ENCODE measurements around the gene KNOP1.
A peak's percentile ranks its signal among the peaks of the same experiment; 100 is the strongest.

Gene KNOP1

GRCh38 chr16:19757762-19758595, 40.0 kb upstream of the KNOP1 start:
- no peak for DNase-seq (ENCODE audit: low read depth)
- H3K4me3 ChIP-seq (ENCODE audit: low read length), result no peak overlapping the region
- TF ChIP-seq CTCF (conservative IDR thresholded peaks at IDR 0.05; ENCODE audit: low read depth, low read length), result no peak

- no peak for TF ChIP-seq CTCF (conservative IDR thresholded peaks at IDR 0.05; ENCODE audit: low read depth, low read length)
- DNase-seq (ENCODE audit: low read depth), result no peak
- no peak overlapping the region for H3K4me3 ChIP-seq (ENCODE audit: low read length)
These were observed 39.0 kb upstream of the KNOP1 start for GRCh38 chr16:19757026-19757425.

GRCh38 chr16:19755268-19755667, 37.2 kb upstream of the KNOP1 start:
- TF ChIP-seq CTCF (conservative IDR thresholded peaks at IDR 0.05; ENCODE audit: low read depth, low read length), result no peak
- DNase-seq (ENCODE audit: low read depth), result no peak
- H3K4me3 ChIP-seq (ENCODE audit: low read length), result no peak overlapping the region

GRCh38 chr16:19754644-19755036, 36.6 kb upstream of the KNOP1 start:
- no peak overlapping the region for H3K4me3 ChIP-seq (ENCODE audit: low read length)
- no peak for TF ChIP-seq CTCF (conservative IDR thresholded peaks at IDR 0.05; ENCODE audit: low read depth, low read length)
- no peak for DNase-seq (ENCODE audit: low read depth)

- TF ChIP-seq CTCF (conservative IDR thresholded peaks at IDR 0.05; ENCODE audit: low read depth, low read length), result no peak
- H3K4me3 ChIP-seq (ENCODE audit: low read length), result no peak overlapping the region
- DNase-seq (ENCODE audit: low read depth), result no peak
These were observed 36.0 kb upstream of the KNOP1 start for GRCh38 chr16:19753815-19754643.

- peak; percentile 54 for DNase-seq (ENCODE audit: low read depth)
- TF ChIP-seq CTCF (conservative IDR thresholded peaks at IDR 0.05; ENCODE audit: low read depth, low read length), result no peak
- H3K4me3 ChIP-seq (ENCODE audit: low read length), result no peak overlapping the region
These were observed 33.7 kb upstream of the KNOP1 start for GRCh38 chr16:19751478-19752385.

Measured in retinal pigment epithelial cell (primary cell).